KOPT-K1 (cell line): ENCODE data around the gene CCL27.

Experiments
- H3K27ac ChIP-seq: fragments of 200-600 bp; sonication (generic); 2 replicates; pipeline ENCODE4 v1.5.1; 2016; ENCODE audit warnings: antibody characterized with exemption, mild to moderate bottlenecking, low read depth, low read length; ENCODE audit not compliant: poor library complexity, severe bottlenecking
- H3K36me3 ChIP-seq: fragments of 200-600 bp; sonication (generic); 2 replicates; pipeline ENCODE4 v1.5.1; 2017; ENCODE audit warnings: antibody characterized with exemption, mild to moderate bottlenecking, low read length, moderate library complexity; ENCODE audit not compliant: insufficient read depth
- H3K9me3 ChIP-seq: fragments of 200-600 bp; sonication (generic); 2 replicates; pipeline ENCODE4 v1.5.1; 2017; ENCODE audit warnings: antibody characterized with exemption, low read length, mild to moderate bottlenecking; ENCODE audit not compliant: insufficient read depth, poor library complexity, severe bottlenecking

The CCL27 gene

GRCh38 chr9:34662526-34663302 lies at the start of gene CCL27:
TSS of gene CCL27 (minus strand) at chr9:34662657. CDS start at chr9:34662633, 24 bp downstream.
- H3K27ac ChIP-seq: no peak within 1 kb of the TSS

GRCh38 chr9:34712140-34712539 lies 49.7 kb upstream of the CCL27 start:
- no peaks in the 10 kb centered on the region for H3K36me3 ChIP-seq
- no peak overlapping the region for H3K27ac ChIP-seq
- no peaks in the 10 kb centered on the region for H3K9me3 ChIP-seq

More at GRCh38 chr9:34662526-34663302, at the start of gene CCL27:
- no peaks in the 10 kb centered on the region for H3K9me3 ChIP-seq
- no peaks in the 10 kb centered on the region for H3K36me3 ChIP-seq

- Histone ChIP-seq H3K27ac (no peak within 1 kb of the TSS), H3K9me3 (no peaks in the 10 kb centered on the region), H3K36me3 (no peaks in the 10 kb centered on the region)
Measured at GRCh38 chr9:34710023-34710422, 47.6 kb upstream of the CCL27 start, which contains the start of gene CCL21. TSS of gene CCL21 (minus strand) at chr9:34710136. CDS start at chr9:34710066, 70 bp downstream.

GRCh38 chr9:34709196-34709978 lies 46.9 kb upstream of the CCL27 start:
- Histone ChIP-seq H3K36me3 (no peaks in the 10 kb centered on the region), H3K9me3 (no peaks in the 10 kb centered on the region), H3K27ac (no peak overlapping the region)

GRCh38 chr9:34707130-34707529 lies 44.7 kb upstream of the CCL27 start:
- no peaks in the 10 kb centered on the region for H3K9me3 ChIP-seq
- H3K27ac ChIP-seq: no peak overlapping the region

GRCh38 chr9:34701769-34702736 lies 39.6 kb upstream of the CCL27 start:
- Histone ChIP-seq H3K9me3 (no peaks in the 10 kb centered on the region), H3K36me3 (no peaks in the 10 kb centered on the region), H3K27ac (no peak overlapping the region)

More at GRCh38 chr9:34707130-34707529, 44.7 kb upstream of the CCL27 start:
- H3K36me3 ChIP-seq: no peaks in the 10 kb centered on the region

GRCh38 chr9:34701023-34701768 lies 38.7 kb upstream of the CCL27 start:
- no peak overlapping the region for H3K27ac ChIP-seq
- no peaks in the 10 kb centered on the region for H3K36me3 ChIP-seq
- H3K9me3 ChIP-seq: no peaks in the 10 kb centered on the region

GRCh38 chr9:34694811-34695210 lies 32.4 kb upstream of the CCL27 start:
- Histone ChIP-seq H3K27ac (no peak overlapping the region), H3K9me3 (no peaks in the 10 kb centered on the region), H3K36me3 (no peaks in the 10 kb centered on the region)

- no peak overlapping the region for H3K27ac ChIP-seq
- no peaks in the 10 kb centered on the region for H3K36me3 ChIP-seq
- H3K9me3 ChIP-seq: no peaks in the 10 kb centered on the region
Measured at GRCh38 chr9:34693560-34693959, 31.1 kb upstream of the CCL27 start.

- Histone ChIP-seq H3K27ac (no peak overlapping the region), H3K9me3 (no peaks in the 10 kb centered on the region), H3K36me3 (no peaks in the 10 kb centered on the region)
Measured at GRCh38 chr9:34691936-34692315, 29.5 kb upstream of the CCL27 start.

- Histone ChIP-seq H3K36me3 (no peaks in the 10 kb centered on the region), H3K9me3 (no peaks in the 10 kb centered on the region), H3K27ac (no peak within 1 kb of the TSS)
Measured at GRCh38 chr9:34690983-34691935, 28.8 kb upstream of the CCL27 start, which contains the start of gene CCL19. TSS of gene CCL19 (minus strand) at chr9:34691276. CDS start at chr9:34691139, 137 bp downstream.

GRCh38 chr9:34689512-34689911 lies 27.1 kb upstream of the CCL27 start:
- Histone ChIP-seq H3K9me3 (no peaks in the 10 kb centered on the region), H3K27ac (no peak overlapping the region), H3K36me3 (no peaks in the 10 kb centered on the region)

GRCh38 chr9:34689116-34689470 lies 26.6 kb upstream of the CCL27 start:
- Histone ChIP-seq H3K36me3 (no peaks in the 10 kb centered on the region), H3K27ac (no peak overlapping the region), H3K9me3 (no peaks in the 10 kb centered on the region)
